GM12874 (cell line): ENCODE results near the gene NAP1L5.

Source experiments
- CTCF ChIP-seq: IDR thresholded peaks from 2 replicates; pipeline ENCODE4 v1.5.1; 2011; ENCODE audit warnings: low read depth, mild to moderate bottlenecking, control low read depth, low read length, moderate library complexity; ENCODE audit not compliant: insufficient read depth

The NAP1L5 gene

GRCh38 chr4:88705805-88706492 is 8.3 kb upstream of the NAP1L5 start:
- no peak for TF ChIP-seq CTCF

GRCh38 chr4:88705223-88705622 is 7.6 kb upstream of the NAP1L5 start:
- TF ChIP-seq CTCF, result no peak

- TF ChIP-seq CTCF, result no peak
These were observed 5.2 kb upstream of the NAP1L5 start for GRCh38 chr4:88702782-88703181.

- TF ChIP-seq CTCF, result no peak
These were observed 890 bp upstream of the NAP1L5 start for GRCh38 chr4:88698519-88698918.

GRCh38 chr4:88697141-88697540 is 488 bp downstream of the NAP1L5 start:
- TF ChIP-seq CTCF, result no peak

GRCh38 chr4:88696630-88697029 is 999 bp downstream of the NAP1L5 start:
- no peak for TF ChIP-seq CTCF

GRCh38 chr4:88693792-88694191 is 3.8 kb downstream of the NAP1L5 start:
- no peak for TF ChIP-seq CTCF
